ENCODE data around the gene CYP46A1. TPM values are rescaled to one million over a fixed set of nuclear protein-coding genes. Genes with fewer than 3 reads are reported as not detected.
"Not testable (repeated sequence)": the region's sequence is repeated elsewhere in the genome, so short reads cannot be mapped to it uniquely, and the experiment has no call there.

Gene CYP46A1
- total RNA-seq, 2 donors from 2014 or later, result 1.3 TPM

- intact Hi-C loops (cut with DNase I), result no loop called here
- DNase-seq (ENCODE audit: low spot score), result peak; percentile 81
Observed at GRCh38 chr14:99758121-99758821, 74.2 kb downstream of the CYP46A1 start.

- intact Hi-C loops (cut with DNase I), result no loop called here
- DNase-seq (ENCODE audit: low spot score), result peak; percentile 66
Observed at GRCh38 chr14:99758872-99759545, 74.9 kb downstream of the CYP46A1 start.

DNA sequence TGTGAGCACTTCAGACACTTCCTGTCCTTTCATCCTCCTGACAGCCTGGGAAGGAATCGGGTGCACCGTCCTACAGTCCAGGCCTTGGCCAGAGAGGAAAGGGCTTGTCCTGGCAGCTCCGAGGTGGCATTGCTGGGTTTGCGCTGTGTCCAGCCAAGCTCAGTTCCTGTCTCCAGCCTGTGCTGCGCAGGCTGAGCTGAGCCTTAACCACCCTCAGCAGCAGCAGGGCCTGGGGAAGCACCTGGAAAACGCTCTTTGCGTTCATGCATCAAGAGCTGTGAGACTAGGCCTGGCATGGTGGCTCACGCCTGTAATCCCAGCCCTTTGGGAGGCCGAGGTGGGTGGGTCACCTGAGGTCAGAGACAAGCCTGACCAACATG lies 75.4 kb downstream of the CYP46A1 start:
- peak; percentile 68 for DNase-seq (ENCODE audit: low spot score)
- intact Hi-C loops (cut with DNase I), result no loop called here

- peak; percentile 31 for DNase-seq (ENCODE audit: low spot score)
- intact Hi-C loops (cut with DNase I), result no loop called here
Observed at GRCh38 chr14:99760817-99761216, 76.7 kb downstream of the CYP46A1 start.

- DNase-seq (ENCODE audit: low spot score); intact Hi-C loops (cut with DNase I): not testable (repeated sequence)
Observed at GRCh38 chr14:99762911-99763310, 78.8 kb downstream of the CYP46A1 start.

GRCh38 chr14:99763527-99764221 lies 79.6 kb downstream of the CYP46A1 start:
- DNase-seq (ENCODE audit: low spot score), result peak; percentile 28
- intact Hi-C loops (cut with DNase I), result no loop called here

DNA sequence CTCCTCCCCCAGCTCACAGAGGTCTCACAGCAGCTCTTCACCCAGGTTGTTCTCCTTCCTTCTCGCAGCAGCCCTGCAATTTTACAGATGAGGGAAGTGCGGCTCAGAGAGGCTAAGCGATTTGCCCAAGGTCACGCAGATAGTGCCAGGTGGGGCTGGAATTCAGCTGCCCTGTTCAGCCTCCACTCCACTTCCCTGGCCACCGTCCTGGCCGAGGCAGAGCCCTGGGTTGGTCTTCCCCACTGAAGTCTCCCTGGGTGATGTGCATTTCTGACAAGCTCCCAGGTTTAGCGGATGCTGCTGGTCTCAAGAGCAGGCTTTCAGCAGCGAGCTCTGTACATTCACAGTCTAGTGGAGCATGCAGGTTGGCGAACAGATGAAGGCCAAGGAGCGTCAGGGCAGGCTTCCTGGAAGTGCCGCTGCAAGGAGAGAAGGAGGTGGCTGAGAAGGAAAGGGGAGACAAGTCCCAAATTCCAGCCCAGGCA lies 80.2 kb downstream of the CYP46A1 start:
- DNase-seq (ENCODE audit: low spot score), result peak; percentile 40
- intact Hi-C loops (cut with DNase I), result no loop called here

- intact Hi-C loops (cut with DNase I), result no loop called here
- peak; percentile 79 for DNase-seq (ENCODE audit: low spot score)
Observed at GRCh38 chr14:99768381-99768780, 84.3 kb downstream of the CYP46A1 start.

DNA sequence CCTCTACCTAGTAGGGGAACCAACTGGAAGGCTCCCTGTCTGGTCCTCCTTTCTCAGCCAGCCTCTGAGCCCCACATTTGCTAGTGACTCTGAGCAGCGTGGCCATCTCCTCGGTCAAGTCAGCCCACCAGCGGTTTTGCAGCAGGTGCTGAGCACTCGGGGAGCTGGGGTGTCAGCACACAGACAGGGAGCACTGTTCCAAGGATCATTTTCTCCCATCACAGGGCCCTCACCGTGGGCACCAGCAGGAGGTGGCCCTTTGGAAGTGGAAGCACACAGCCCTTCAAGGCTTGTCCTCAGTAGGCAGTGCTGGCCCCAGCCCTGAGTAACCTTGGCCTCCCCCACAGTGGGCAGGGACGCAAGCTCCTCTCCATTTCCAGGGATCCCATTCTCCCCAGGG lies 85.0 kb downstream of the CYP46A1 start:
- intact Hi-C loops (cut with DNase I), result no loop called here
- peak; percentile 58 for DNase-seq (ENCODE audit: low spot score)

DNA sequence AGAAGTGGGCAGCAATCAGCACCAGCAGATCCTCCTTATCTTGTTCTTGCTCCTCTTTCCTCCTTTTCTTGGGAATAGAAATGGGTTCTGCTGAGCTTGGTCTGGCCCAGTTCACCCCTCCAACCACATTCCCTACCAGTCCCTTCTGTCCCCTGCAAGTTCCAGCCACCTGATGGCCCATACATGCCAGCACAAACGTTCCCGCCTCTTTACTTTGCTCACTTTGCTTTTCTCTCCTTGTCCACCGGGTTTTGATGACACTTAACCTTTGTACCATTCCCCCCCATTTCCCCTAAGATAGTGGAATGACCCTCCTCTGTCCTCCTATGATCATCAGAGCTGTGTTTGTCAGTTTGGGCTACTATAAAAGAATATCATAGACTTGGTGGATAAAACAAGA lies 85.7 kb downstream of the CYP46A1 start:
- intact Hi-C loops (cut with DNase I), result no loop called here

GRCh38 chr14:99772371-99773283 lies 88.5 kb downstream of the CYP46A1 start:
- DNase-seq (ENCODE audit: low spot score), result no peak
- intact Hi-C loops (cut with DNase I), result no loop called here

More for the DNA sequence above, 85.7 kb downstream of the CYP46A1 start:
- DNase-seq (ENCODE audit: low spot score), result peak; percentile 19

- no peak for DNase-seq (ENCODE audit: low spot score)
- intact Hi-C loops (cut with DNase I), result no loop called here
Observed at GRCh38 chr14:99773521-99774497, 89.7 kb downstream of the CYP46A1 start.

DNA sequence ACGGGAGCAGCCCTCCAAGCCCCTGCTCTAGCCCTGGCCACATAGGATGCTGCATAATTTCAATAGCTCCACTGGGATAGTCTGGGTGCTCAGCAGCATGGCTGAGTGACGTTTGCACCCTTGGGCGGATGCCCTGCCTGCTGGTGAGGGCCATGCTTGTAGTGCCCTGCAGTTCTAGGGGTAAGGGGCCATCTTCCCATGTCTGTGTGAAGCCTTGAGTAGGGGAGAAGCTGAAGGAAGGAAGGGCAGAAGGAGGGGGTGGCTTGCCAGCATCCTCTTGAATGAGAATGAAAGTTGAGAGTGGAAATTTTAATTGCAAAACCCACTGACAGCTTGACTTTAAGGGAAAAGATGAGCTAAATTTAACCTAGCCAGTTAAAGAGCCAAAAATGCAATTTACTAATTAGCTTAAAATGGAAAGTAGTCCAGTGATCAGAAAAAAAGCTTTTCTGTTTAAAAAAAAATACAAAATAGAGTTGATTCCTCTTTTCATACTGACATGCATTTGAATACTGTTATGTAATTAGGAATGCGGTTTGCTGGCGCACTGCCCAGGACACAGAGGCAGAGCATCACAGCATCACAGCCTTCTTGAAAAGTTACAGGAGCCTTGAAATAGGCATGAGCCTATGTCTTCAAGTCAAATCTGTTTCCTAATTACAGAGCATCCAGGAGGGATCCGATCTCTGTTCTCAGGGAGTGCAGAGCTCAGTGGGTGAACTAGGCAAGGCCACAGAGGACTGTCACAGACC lies 90.6 kb downstream of the CYP46A1 start:
- intact Hi-C loops (cut with DNase I), result no loop called here
- no peak for DNase-seq (ENCODE audit: low spot score)

DNA sequence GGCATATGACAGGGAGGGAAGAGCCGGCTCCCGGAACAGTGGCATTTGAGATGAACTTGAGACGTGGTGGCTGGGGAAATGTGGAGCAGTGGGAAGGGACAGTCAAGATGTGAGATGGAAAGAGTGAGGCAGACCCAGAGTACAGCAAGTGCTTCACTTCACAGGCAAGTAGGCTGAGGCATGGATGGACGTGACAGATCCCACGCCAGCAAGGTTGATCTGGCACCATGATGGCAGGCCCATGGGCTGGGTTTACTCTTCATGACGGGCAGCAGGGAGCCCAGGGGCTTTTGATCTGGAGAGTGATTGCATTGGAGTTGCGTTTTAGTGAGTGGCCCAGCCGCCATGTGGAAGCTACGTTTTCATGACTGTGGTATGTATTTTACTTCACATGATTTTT lies 91.3 kb downstream of the CYP46A1 start:
- intact Hi-C loops (cut with DNase I), result no loop called here
- no peak for DNase-seq (ENCODE audit: low spot score)
